Stimulated activated CD4-positive, alpha-beta T cell treated with anti-CD3 and anti-CD28 coated beads, Interleukin-4, amount 100 ng/mL, for 24 hours (primary cell): ENCODE results near the gene SLC9A7.
"Not testable (repeated sequence)": the region's sequence is repeated elsewhere in the genome, so short reads cannot be mapped to it uniquely, and the experiment has no call there.

ENCODE experiments used
- DNase-seq: peaks from one replicate; pipeline ENCODE4 v3.0.0-alpha.2; 2020

The SLC9A7 gene

GRCh38 chrX:46758956-46759644 is at the start of gene SLC9A7:
TSS of gene SLC9A7 (minus strand) at chrX:46759118. CDS start at chrX:46759029, 89 bp downstream.
- DNase-seq: peak; percentile 80

DNA sequence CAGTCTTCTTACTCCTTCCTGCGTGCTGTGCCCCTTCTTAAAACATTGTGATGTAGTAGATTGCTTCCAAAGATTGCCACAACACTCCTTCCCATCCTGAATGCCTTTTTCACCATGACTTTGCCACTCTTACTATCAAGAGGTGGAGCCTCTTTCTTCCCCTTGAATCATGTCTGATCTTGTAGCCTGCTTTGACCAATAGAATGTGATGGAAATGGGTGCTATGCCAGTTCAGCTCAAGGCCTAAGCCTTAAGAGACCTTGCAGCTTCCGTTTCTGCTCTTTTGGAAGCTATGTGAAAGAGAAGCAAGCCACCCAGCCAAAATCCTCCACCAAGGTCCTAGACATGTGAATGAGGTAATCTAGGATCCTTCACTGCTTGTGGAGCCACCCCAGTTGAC is 46.4 kb upstream of the SLC9A7 start:
- DNase-seq: no peak

GRCh38 chrX:46803140-46803539 is 44.2 kb upstream of the SLC9A7 start:
- DNase-seq: no peak

- DNase-seq: peak; percentile 76
These were observed 37.8 kb upstream of the SLC9A7 start for GRCh38 chrX:46796574-46797191.

GRCh38 chrX:46793386-46794143 is 34.6 kb upstream of the SLC9A7 start:
- no peak for DNase-seq

DNA sequence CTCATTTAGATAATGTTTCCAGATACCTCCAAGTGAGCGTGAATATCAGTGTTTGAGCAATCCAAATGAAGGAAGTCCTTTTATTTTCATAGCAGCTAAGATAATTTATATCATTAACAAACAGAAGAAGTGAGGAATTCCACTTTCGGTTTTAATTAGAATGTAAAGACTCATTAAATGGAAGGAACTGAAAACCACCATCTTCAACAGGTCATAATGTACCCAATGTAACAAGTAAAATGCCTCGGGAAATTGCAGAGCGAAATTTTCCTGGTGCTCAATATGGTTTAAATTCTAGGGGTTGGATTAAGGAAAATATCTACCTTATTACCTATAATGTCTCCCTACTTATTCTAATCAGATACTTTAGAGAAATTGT is 33.9 kb upstream of the SLC9A7 start:
- no peak for DNase-seq

DNA sequence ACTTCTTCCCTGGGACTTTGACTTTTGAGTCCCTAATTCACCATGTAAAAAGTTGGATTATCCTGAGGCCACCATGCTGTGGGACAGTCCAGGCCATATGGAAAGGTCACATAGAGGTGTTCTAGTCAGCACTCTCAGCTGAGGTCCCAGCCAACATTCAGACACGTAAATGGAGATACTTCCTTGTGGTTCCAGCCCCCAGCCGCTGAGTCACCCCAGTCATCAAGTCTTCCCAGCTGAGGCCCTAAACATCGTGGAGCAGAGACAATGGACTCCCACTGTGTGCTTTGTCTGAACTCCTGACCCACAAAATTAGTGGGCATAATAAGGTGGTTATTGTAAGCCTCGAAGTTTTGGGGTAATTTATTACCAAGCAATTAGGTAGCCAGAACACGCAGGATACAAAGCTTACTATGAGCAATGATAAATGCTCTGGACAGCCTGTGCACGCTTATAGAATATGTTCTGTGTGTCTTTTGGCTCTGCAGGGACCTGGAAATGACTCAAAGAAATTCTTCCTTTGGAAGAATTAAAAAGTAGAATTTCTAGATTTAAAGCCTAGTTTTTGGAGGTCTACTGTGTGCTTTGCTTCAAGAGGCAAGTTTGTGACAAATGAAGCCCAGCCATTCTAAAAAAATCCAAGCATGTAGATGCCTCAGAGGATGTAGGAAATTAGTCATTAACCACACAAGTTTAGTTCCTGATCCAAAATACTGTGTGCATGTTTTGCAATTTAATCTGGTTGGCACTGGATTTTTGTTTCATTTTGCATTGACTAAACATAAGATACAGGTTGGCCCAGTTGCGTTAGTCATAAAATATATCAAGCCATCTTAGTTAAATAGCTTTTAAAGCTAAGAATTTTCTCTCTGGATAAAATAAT is 33.2 kb upstream of the SLC9A7 start:
- peak; percentile 10 for DNase-seq

GRCh38 chrX:46788902-46789301 is 30.0 kb upstream of the SLC9A7 start:
- DNase-seq: no peak

DNA sequence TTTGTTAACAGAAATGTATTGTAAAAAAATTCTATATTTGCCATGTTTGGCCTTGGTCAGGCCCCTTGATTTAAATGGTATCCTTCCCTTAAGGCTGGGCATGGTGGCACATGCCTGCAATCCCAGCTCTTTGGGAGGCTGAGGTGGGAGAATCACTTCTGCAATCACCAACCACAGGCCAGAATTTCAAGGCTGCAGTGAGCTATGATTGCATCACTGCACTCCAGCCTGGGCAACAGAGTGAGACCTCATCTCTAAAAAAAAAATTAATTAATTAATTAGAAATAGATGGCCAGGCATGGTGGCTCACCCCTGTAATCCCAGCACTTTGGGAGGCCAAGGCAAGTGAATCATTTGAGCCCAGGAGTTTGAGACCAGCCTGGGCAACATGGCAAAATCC is 25.5 kb upstream of the SLC9A7 start:
- not testable (repeated sequence) for DNase-seq

DNA sequence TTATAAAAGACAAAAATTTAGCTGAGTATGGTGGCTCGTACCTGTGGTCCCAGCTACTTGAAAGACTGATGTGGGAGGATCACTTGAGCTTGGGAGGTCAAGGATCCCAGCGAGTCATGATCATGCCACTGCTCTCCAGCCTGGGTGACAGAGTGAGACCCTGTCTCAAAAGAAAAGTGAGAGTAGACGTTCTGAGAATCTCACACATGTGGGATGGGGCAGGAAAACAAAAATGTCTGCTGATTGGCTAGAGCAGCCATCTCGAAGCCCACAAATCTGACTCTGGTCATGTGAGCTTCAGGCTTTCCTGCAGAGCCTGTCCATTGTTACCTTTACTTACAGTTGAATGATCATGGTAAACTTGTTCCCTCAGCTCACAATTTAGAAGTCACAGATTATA is 23.1 kb upstream of the SLC9A7 start:
- DNase-seq: no peak

- DNase-seq: no peak
These were observed 19.3 kb upstream of the SLC9A7 start for GRCh38 chrX:46777971-46778810.

- no peak for DNase-seq
These were observed 11.9 kb upstream of the SLC9A7 start for GRCh38 chrX:46770817-46771163.

DNA sequence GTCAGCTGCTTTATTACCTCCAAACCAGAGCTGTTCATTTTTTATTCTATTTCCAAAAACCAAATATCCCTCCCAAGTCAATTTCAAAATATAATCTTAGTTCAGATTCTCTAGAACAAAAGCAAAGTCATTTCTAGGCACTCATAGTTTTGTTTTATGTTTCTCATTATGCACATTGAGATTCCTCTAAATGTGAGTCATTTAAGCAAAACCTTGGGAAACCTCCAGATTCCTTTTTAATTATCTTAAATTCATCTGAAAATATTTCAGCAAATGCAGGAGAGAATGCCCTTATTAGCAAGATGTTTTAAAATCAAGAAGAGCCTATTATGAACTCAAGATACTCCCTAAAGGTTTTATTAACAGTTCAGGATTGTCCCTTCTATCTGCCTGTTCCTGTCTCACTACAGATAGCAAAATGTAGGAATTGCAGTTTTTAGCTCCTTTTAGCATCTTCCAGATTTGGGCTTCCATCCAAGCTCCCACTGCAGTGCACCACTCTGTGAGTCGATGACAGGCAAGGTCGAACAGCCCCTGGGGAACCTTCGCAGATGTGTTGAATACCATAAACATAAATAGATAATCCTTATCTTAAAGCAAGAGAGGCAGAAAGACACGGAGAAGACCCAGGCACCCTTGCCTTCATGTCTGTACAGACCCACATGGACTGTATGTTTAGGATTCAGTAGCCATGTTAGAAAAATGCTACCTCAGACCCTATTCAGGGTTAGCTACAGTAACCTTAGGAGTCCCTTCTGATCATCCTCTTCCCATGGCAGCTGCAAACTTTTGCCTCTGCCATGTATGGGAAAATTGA is 11.3 kb upstream of the SLC9A7 start:
- DNase-seq: no peak

DNA sequence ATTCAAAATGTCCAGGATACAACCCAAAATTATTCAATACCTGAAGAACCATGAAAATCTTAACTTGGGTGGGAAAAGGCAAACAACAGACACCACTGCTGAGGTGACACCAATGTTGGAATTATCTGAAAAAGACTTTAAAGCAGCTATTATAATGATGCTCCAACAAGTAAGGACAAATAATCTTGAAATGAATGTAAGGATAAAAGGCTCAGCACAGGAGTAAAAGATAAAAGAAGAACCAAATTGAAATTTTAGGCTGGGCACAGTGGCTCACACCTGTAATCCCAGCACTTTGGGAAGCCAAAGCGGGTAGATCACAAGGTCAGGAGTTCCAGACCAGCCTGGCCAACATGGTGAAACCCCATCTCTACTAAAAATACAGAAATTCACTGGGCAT is 4.0 kb upstream of the SLC9A7 start:
- DNase-seq: no peak

- no peak for DNase-seq
These were observed 692 bp upstream of the SLC9A7 start for GRCh38 chrX:46759645-46759974.

DNA sequence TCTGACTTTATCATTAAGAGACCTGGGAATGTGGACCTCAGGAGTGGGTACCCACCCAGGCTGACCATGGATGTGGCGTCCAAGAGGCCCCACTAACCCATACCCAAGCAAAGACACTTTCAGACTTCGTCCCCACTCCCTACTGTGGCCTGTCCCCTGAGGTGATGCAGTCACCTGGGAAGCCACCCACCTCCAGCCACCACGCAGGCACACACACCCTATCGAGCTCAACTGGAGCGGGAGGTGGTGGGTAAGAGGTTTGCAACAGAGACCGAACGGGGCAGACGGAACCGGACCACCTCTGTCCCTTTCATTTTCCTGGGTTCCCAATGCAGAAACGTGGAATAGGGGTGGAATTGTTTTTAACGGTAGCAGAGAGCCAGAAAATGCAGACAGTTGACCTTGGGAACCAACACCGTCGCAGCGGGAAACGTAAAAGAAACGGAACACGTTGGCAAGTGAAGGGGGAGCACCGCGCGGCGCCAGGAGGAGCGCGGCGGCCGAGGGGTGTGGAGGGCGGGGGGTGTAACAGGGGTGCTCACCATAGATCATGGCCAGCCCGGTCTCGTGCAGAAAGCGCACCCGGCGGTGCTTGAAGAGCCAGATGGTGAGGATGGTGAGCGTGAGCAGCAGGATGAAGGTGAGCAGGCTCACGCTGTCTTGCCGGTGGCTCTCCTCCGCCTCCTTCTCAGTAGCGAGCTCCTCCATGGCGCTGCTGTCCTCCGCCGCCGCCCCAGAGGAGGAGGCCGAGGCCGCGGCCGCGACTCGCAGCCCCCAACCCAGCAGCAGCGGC is 559 bp downstream of the SLC9A7 start:
- DNase-seq: peak; percentile 11

- DNase-seq: no peak
These were observed 1.3 kb downstream of the SLC9A7 start for GRCh38 chrX:46757593-46757992.

- no peak for DNase-seq
These were observed 1.9 kb downstream of the SLC9A7 start for GRCh38 chrX:46757052-46757451.

GRCh38 chrX:46755671-46756070 is 3.2 kb downstream of the SLC9A7 start:
- no peak for DNase-seq

DNA sequence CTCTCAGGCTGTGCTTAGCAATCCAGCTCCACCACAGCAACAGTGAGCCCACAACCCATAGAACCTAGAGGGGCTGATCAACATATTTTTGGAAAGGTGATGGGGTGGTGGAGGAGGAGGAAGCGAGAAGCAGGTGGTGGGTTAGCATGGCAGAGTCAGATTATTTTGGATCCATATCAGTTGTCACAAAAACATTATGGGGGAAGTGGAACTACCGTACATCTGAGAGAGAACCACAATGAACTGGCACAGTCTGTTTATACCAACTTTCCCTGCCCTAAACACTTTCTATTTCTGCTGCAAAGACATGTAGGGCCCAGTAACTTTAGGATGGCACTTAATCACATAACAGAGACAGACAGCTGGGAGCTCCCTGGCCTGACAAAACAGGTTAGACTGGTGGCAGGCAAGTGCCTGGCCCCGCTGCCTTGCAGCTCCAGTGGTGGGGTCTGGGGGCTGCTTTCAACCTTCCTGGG is 4.3 kb downstream of the SLC9A7 start:
- DNase-seq: no peak

DNA sequence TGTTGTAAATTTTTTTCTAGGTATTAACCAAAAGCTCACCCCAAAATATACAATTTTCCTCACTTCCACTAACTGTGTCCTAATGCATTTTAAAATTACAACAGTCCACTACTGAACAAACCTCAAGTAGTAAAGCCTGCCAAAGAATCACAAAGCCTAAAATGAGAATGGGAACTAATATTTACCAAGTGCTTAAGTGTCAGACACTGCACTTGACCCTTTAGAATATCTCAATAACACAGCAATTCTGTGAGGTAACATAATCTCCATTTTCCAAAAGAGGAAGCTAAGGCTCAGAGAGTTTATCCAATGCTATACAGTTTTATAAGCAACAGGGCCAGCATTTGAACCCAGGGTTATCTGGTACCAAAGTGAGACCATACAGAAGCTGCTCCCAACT is 4.9 kb downstream of the SLC9A7 start:
- DNase-seq: no peak
